ENCODE data around the gene SMIM9. TPM values are rescaled to one million over a fixed set of nuclear protein-coding genes. Genes with fewer than 3 reads are reported as not detected.

SMIM9 gene
- total and polyA plus RNA-seq, 9 of the 15 experiments (the other 6 are each of a cell fraction or from before 2014, with no cell fraction given), result 0.08 TPM; not detected in 8

GRCh38 chrX:154774622-154775021 lies 59.8 kb downstream of the SMIM9 start:
- peaks cover 37% of the 10 kb centered on the region for H3K79me2 ChIP-seq (ENCODE audit: control insufficient read depth, insufficient read depth, low read length)
- POLR2A ChIA-PET, result interaction anchor here (0.7 to 8.2 kb wide), 4 partner anchors 10 to 31 kb away, joined by 4 to 94 read pairs (median 26); partner anchors contain the start of gene DKC1
- 82% methylated on average over 4 of the region's 5 CpGs for WGBS (ENCODE audit: insufficient coverage, low coverage, missing lambda C conversion rate)
- peaks cover 0 to 12% of the 10 kb centered on the region in 2 experiments; a peak in 3 of 5 replicates for H3K4me1 ChIP-seq (replicated peaks in 1 of 2; ENCODE audit: control insufficient read depth in 2 of 2, insufficient read depth in 2 of 2, low read length in 2 of 2)
- peaks cover 92% of the 10 kb centered on the region for H3K36me3 ChIP-seq (ENCODE audit: control insufficient read depth, insufficient read depth, low read length)
- H4K20me1 ChIP-seq (replicated peaks; ENCODE audit: control insufficient read depth, insufficient read depth, low read length), result peaks cover 27% of the 10 kb centered on the region
- H3K9ac ChIP-seq (ENCODE audit: insufficient read depth in 1 of 2, low read depth in 2 of 2, low read length in 2 of 2), result peak overlapping the region in 1 of 2 experiments; percentile 28; a peak in 1 of 4 replicates
- no peak for DNase-seq (ENCODE audit: extremely low read depth in 1 of 4, low spot score in 3 of 4)
- CTCF ChIA-PET (ENCODE audit: low intra/inter-chr PET ratio), result no interaction called here
- intact Hi-C loops (cut with micrococcal nuclease) (no loop called here), in situ Hi-C loops (cut with MboI) (no loop called here)
- no TSS peak for BruUV-seq (replicated peaks)
- no peak for ATAC-seq
- no peak for FAIRE-seq
- no peaks in the 10 kb centered on the region for H3K27me3 ChIP-seq (ENCODE audit: control insufficient read depth in 2 of 2, insufficient read depth in 2 of 2, low read length in 2 of 2)
- no peaks in the 10 kb centered on the region for H3K9me1 ChIP-seq (ENCODE audit: control insufficient read depth, insufficient read depth, low read length)
- H3K4me2 ChIP-seq (ENCODE audit: insufficient read depth, low read length), result no peak overlapping the region
- no peak overlapping the region for H3K4me3 ChIP-seq
- H3K9me3 ChIP-seq (replicated peaks; ENCODE audit: control insufficient read depth, insufficient read depth, low read depth, low read length), result no peaks in the 10 kb centered on the region
- TF ChIP-seq ATF6 (CRISPR knock-in tag; IDR thresholded peaks at IDR 0.05), result no peak
- no peak for TF ChIP-seq NEUROD1 (IDR thresholded peaks at IDR 0.05; ENCODE audit: borderline replicate concordance, low read depth, low read length, partially characterized antibody)
- TF ChIP-seq POLR2A (conservative IDR thresholded peaks at IDR 0.05), result 0 out of 2 replicates have a peak, but pooled peaks have one; percentile 3
- TF ChIP-seq, protein P1, sequence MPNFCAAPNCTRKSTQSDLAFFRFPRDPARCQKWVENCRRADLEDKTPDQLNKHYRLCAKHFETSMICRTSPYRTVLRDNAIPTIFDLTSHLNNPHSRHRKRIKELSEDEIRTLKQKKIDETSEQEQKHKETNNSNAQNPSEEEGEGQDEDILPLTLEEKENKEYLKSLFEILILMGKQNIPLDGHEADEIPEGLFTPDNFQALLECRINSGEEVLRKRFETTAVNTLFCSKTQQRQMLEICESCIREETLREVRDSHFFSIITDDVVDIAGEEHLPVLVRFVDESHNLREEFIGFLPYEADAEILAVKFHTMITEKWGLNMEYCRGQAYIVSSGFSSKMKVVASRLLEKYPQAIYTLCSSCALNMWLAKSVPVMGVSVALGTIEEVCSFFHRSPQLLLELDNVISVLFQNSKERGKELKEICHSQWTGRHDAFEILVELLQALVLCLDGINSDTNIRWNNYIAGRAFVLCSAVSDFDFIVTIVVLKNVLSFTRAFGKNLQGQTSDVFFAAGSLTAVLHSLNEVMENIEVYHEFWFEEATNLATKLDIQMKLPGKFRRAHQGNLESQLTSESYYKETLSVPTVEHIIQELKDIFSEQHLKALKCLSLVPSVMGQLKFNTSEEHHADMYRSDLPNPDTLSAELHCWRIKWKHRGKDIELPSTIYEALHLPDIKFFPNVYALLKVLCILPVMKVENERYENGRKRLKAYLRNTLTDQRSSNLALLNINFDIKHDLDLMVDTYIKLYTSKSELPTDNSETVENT (CRISPR knock-in tag; IDR thresholded peaks at IDR 0.05), result no peak
- TF ChIP-seq SREBF1 (IDR thresholded peaks at IDR 0.05; ENCODE audit: borderline replicate concordance, low read depth, low read length), result no peak
- TF ChIP-seq MCM3 (IDR thresholded peaks at IDR 0.05), result no peak
- no peak for TF ChIP-seq ZNF695 (CRISPR knock-in tag; IDR thresholded peaks at IDR 0.05)
- TF ChIP-seq FOXM1 (IDR thresholded peaks at IDR 0.05; ENCODE audit: low read depth), result no peak
- TF ChIP-seq FOXM1 (CRISPR knock-in tag; IDR thresholded peaks at IDR 0.05; ENCODE audit: low read depth), result no peak
- TF ChIP-seq RUNX1 (IDR thresholded peaks at IDR 0.05; ENCODE audit: low read depth), result no peak
- TF ChIP-seq ARHGAP35 (IDR thresholded peaks at IDR 0.05; ENCODE audit: partially characterized antibody), result no peak
- TF ChIP-seq CREB3 (tag; conservative IDR thresholded peaks at IDR 0.05; ENCODE audit: low read depth), result no peak
- no peak for TF ChIP-seq ZNF165 (CRISPR knock-in tag; IDR thresholded peaks at IDR 0.05; ENCODE audit: borderline replicate concordance)
- TF ChIP-seq ZNF778 (CRISPR knock-in tag; IDR thresholded peaks at IDR 0.05), result no peak
- TF ChIP-seq ADNP (tag; IDR thresholded peaks at IDR 0.05), result no peak
- 0 out of 2 replicates have a peak, but pooled peaks have one; percentile 3 for TF ChIP-seq SUPT5H (IDR thresholded peaks at IDR 0.05)
- TF ChIP-seq ZNF212 (CRISPR knock-in tag; IDR thresholded peaks at IDR 0.05), result no peak
- TF ChIP-seq BCL6 (CRISPR knock-in tag; IDR thresholded peaks at IDR 0.05), result no peak
- peak; percentile 34; the same call in 1 of the 2 replicates for TF ChIP-seq RBFOX2 (IDR thresholded peaks at IDR 0.05; ENCODE audit: low read depth, low read length)
- TF ChIP-seq PRPF4 (IDR thresholded peaks at IDR 0.05; ENCODE audit: insufficient read depth, low read depth, low read length, poor library complexity, severe bottlenecking), result no peak
- H3K27ac ChIP-seq (ENCODE audit: extremely low read depth, low read depth, low read length), result no peak overlapping the region
- H2AFZ ChIP-seq (ENCODE audit: low read depth, low read length), result no peak overlapping the region

Measured in K562 (cell line).